OCI-LY3 (cell line): ENCODE data around the gene TACC3.

Source experiments
- CTCF ChIP-seq: fragments of 200-600, 300-600 bp; sonication (generic); IDR thresholded peaks from 2 replicates; pipeline ENCODE4 v1.5.1; 2014; ENCODE audit warnings: antibody characterized with exemption, low read length, low read depth
- EZH2phosphoT487 ChIP-seq: fragments of 200-600 bp; shearing (Covaris generic); IDR thresholded peaks from 2 replicates; pipeline ENCODE4 v1.6.1; 2018; ENCODE audit warnings: antibody characterized with exemption, mixed run types, low read depth

GRCh38 chr4:1761130-1761689 lies 39.9 kb downstream of the TACC3 start:
- no peak for TF ChIP-seq CTCF
- TF ChIP-seq EZH2phosphoT487: no peak
